Measurements from ENCODE around the gene APLP1.
"Not testable (repeated sequence)": the region's sequence is repeated elsewhere in the genome, so short reads cannot be mapped to it uniquely, and the experiment has no call there.

DNA sequence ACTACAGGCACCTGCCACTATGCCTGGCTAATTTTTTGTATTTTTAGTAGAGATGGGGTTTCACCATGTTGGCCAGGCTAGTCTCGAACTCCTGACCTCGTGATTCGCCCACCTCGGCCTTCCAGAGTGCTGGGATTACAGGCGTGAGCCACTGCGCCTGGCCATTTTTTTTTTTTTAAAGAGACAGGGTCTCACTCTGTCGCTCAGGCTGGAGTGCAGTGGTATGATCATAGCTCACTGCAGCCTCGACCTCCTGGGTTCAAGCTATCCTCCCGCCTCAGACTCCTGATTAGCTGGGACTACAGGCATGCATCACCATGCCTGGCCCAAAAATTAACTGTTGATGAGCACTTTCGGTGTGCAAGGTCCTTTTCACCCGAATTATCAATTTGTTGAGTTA is 32.3 kb upstream of the APLP1 start:
- TF ChIP-seq, protein P1, sequence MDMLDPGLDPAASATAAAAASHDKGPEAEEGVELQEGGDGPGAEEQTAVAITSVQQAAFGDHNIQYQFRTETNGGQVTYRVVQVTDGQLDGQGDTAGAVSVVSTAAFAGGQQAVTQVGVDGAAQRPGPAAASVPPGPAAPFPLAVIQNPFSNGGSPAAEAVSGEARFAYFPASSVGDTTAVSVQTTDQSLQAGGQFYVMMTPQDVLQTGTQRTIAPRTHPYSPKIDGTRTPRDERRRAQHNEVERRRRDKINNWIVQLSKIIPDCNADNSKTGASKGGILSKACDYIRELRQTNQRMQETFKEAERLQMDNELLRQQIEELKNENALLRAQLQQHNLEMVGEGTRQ (IDR thresholded peaks at IDR 0.05; ENCODE audit: low read depth, low read length): not testable (repeated sequence)
- TF ChIP-seq, protein P2, sequence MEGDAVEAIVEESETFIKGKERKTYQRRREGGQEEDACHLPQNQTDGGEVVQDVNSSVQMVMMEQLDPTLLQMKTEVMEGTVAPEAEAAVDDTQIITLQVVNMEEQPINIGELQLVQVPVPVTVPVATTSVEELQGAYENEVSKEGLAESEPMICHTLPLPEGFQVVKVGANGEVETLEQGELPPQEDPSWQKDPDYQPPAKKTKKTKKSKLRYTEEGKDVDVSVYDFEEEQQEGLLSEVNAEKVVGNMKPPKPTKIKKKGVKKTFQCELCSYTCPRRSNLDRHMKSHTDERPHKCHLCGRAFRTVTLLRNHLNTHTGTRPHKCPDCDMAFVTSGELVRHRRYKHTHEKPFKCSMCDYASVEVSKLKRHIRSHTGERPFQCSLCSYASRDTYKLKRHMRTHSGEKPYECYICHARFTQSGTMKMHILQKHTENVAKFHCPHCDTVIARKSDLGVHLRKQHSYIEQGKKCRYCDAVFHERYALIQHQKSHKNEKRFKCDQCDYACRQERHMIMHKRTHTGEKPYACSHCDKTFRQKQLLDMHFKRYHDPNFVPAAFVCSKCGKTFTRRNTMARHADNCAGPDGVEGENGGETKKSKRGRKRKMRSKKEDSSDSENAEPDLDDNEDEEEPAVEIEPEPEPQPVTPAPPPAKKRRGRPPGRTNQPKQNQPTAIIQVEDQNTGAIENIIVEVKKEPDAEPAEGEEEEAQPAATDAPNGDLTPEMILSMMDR (conservative IDR thresholded peaks at IDR 0.05; ENCODE audit: low read depth, low read length): not testable (repeated sequence)

All from IMR-90 (cell line).